Activated T-cell treated with anti-CD3 and anti-CD28 coated beads, Interleukin-2, amount 50 U/mL, for 24 hours (primary cell): ENCODE measurements around the gene GAGE12G.
"Not testable (repeated sequence)": the region's sequence is repeated elsewhere in the genome, so short reads cannot be mapped to it uniquely, and the experiment has no call there.

Experiments used
- DNase-seq: peaks from one replicate; pipeline ENCODE4 v3.0.0-alpha.2; 2020
- H3K27ac Mint-ChIP-seq: 2 replicates; pipeline ENCODE4 v1.8.0; 2020; ENCODE audit warnings: mild to moderate bottlenecking, mixed read lengths
- H3K27me3 Mint-ChIP-seq: 2 replicates; pipeline ENCODE4 v1.8.0; 2020; ENCODE audit warnings: mixed read lengths
- H3K36me3 Mint-ChIP-seq: 2 replicates; pipeline ENCODE4 v1.8.0; 2020; ENCODE audit warnings: low read depth, mixed read lengths
- H3K4me1 Mint-ChIP-seq: 2 replicates; pipeline ENCODE4 v1.8.0; 2020; ENCODE audit warnings: low read depth, mixed read lengths
- H3K4me3 Mint-ChIP-seq: 2 replicates; pipeline ENCODE4 v1.8.0; 2020; ENCODE audit warnings: mild to moderate bottlenecking, moderate library complexity, mixed read lengths
- H3K9me3 Mint-ChIP-seq: 2 replicates; pipeline ENCODE4 v1.8.0; 2020; ENCODE audit warnings: mixed read lengths

The GAGE12G gene, protein sequence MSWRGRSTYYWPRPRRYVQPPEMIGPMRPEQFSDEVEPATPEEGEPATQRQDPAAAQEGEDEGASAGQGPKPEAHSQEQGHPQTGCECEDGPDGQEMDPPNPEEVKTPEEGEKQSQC

GRCh38 chrX:49570100-49570499 is at the start of gene GAGE12G:
Gene GAGE12G (plus strand): TSS chrX:49570400. CDS start chrX:49571555, 1,155 bp downstream.
- H3K27me3 Mint-ChIP-seq, H3K9me3 Mint-ChIP-seq, DNase-seq, H3K4me3 Mint-ChIP-seq, H3K36me3 Mint-ChIP-seq, H3K4me1 Mint-ChIP-seq, H3K27ac Mint-ChIP-seq: not testable (repeated sequence)

GRCh38 chrX:49531877-49532276 is 38.3 kb upstream of the GAGE12G start, which contains the start of gene GAGE12C:
Gene GAGE12C (plus strand): TSS chrX:49532177. CDS start chrX:49533332, 1,155 bp downstream.
- H3K27me3 Mint-ChIP-seq, H3K4me1 Mint-ChIP-seq, H3K27ac Mint-ChIP-seq, H3K9me3 Mint-ChIP-seq, DNase-seq, H3K4me3 Mint-ChIP-seq, H3K36me3 Mint-ChIP-seq: not testable (repeated sequence)

- not testable (repeated sequence) for H3K4me3 Mint-ChIP-seq, DNase-seq, H3K27ac Mint-ChIP-seq, H3K9me3 Mint-ChIP-seq, H3K27me3 Mint-ChIP-seq, H3K4me1 Mint-ChIP-seq, H3K36me3 Mint-ChIP-seq
Observed at GRCh38 chrX:49541433-49541832, 28.8 kb upstream of the GAGE12G start, which contains the start of gene GAGE12D. Gene GAGE12D (plus strand): TSS chrX:49541733. CDS start chrX:49542888, 1,155 bp downstream.

- H3K27me3 Mint-ChIP-seq, DNase-seq, H3K27ac Mint-ChIP-seq, H3K9me3 Mint-ChIP-seq, H3K36me3 Mint-ChIP-seq, H3K4me1 Mint-ChIP-seq, H3K4me3 Mint-ChIP-seq: not testable (repeated sequence)
Observed at GRCh38 chrX:49550989-49551388, 19.2 kb upstream of the GAGE12G start, which contains the start of gene GAGE12E. Gene GAGE12E (plus strand): TSS chrX:49551289. CDS start chrX:49552444, 1,155 bp downstream.

DNA sequence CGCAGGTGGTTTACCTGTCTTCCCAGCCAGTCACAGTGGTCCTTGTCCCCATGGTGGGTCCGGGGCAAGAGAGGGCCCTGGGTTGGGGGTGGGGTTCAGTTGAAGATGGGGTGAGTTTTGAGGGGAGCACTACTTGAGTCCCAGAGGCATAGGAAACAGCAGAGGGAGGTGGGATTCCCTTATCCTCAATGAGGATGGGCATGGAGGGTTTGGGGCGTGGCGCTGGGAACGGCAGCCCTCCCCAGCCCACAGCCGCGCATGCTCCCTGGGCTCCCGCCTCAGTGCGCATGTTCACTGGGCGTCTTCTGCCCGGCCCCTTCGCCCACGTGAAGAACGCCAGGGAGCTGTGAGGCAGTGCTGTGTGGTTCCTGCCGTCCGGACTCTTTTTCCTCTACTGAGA is 9.7 kb upstream of the GAGE12G start, which contains the start of gene GAGE12F:
GAGE12F (plus strand) TSS at position 301 of the 400 bp plus-strand sequence. CDS start 1,155 bp downstream, outside the sequence.
- H3K36me3 Mint-ChIP-seq, H3K4me3 Mint-ChIP-seq, H3K27me3 Mint-ChIP-seq, DNase-seq, H3K9me3 Mint-ChIP-seq, H3K27ac Mint-ChIP-seq, H3K4me1 Mint-ChIP-seq: not testable (repeated sequence)

GRCh38 chrX:49568728-49569127 is 1.5 kb upstream of the GAGE12G start:
- H3K4me3 Mint-ChIP-seq, H3K9me3 Mint-ChIP-seq, H3K36me3 Mint-ChIP-seq, H3K27me3 Mint-ChIP-seq, H3K4me1 Mint-ChIP-seq, H3K27ac Mint-ChIP-seq: not testable (repeated sequence)
- DNase-seq, result peak; percentile 14

- not testable (repeated sequence) for DNase-seq, H3K4me1 Mint-ChIP-seq, H3K27ac Mint-ChIP-seq, H3K9me3 Mint-ChIP-seq, H3K4me3 Mint-ChIP-seq, H3K27me3 Mint-ChIP-seq, H3K36me3 Mint-ChIP-seq
Observed at GRCh38 chrX:49569152-49569551, 1.0 kb upstream of the GAGE12G start.

- H3K4me3 Mint-ChIP-seq, DNase-seq, H3K9me3 Mint-ChIP-seq, H3K4me1 Mint-ChIP-seq, H3K36me3 Mint-ChIP-seq, H3K27ac Mint-ChIP-seq, H3K27me3 Mint-ChIP-seq: not testable (repeated sequence)
Observed at GRCh38 chrX:49579649-49580048, 9.4 kb downstream of the GAGE12G start, which contains the start of gene GAGE12H. Gene GAGE12H (plus strand): TSS chrX:49579949. CDS start chrX:49581104, 1,155 bp downstream.

GRCh38 chrX:49589196-49589595 is 19.0 kb downstream of the GAGE12G start, which contains the start of gene GAGE2A:
Gene GAGE2A (plus strand): TSS chrX:49589496. CDS start chrX:49590651, 1,155 bp downstream.
- not testable (repeated sequence) for H3K27me3 Mint-ChIP-seq, H3K27ac Mint-ChIP-seq, H3K9me3 Mint-ChIP-seq, H3K4me3 Mint-ChIP-seq, H3K4me1 Mint-ChIP-seq, DNase-seq, H3K36me3 Mint-ChIP-seq

DNA sequence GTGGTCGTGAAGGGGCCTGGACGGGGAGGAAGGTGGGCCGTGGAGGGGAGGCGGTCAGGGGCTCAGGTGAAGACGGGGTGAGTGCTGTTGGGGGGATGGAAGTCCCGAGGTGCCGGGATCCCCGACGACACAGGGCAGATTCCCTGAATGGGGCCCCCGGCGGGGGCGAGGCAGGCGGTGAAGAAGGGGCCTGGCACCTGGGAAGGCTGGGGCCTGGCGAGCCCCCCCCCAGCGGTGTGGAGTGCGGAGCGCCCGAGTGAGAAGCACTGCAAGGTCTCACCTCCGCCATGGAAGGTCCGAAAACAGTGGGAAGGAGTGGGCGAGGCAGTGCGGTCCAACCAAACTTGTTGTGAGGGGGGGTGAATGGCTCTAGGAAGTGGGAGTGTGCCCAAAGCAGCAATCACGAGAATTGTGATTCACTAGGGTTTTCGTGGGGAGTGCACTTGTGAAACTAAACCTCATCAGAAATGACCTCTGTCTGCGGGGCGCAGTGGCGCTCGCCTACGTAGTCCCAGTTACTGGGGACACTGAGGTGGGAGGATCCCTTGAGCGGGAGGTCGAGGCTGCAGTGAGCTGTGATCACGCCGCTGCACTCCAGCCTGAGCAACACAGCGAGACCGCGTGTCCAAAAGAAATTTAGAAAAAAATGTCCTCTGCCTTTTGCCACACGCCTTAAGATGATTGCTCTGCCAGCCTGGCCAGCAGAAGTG is 19.7 kb downstream of the GAGE12G start:
- not testable (repeated sequence) for H3K9me3 Mint-ChIP-seq, H3K27me3 Mint-ChIP-seq, H3K4me1 Mint-ChIP-seq, H3K27ac Mint-ChIP-seq, H3K36me3 Mint-ChIP-seq, DNase-seq, H3K4me3 Mint-ChIP-seq

DNA sequence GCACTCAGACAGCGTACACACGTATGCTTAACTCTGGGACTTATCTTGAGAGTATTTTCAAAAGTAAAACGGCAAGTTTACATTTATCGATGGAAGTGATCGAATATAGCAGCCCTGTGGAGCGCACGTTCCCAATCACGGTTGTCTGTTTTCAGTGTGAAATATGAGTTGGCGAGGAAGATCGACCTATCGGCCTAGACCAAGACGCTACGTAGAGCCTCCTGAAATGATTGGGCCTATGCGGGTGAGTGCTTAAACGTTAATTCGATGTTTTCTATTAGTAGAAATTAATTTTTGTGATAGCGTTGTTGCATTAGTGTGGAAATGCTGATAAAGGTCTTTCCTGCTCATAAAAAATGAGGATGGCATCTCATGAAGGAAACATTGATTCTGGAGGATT is 20.3 kb downstream of the GAGE12G start:
- not testable (repeated sequence) for DNase-seq, H3K4me1 Mint-ChIP-seq, H3K9me3 Mint-ChIP-seq, H3K36me3 Mint-ChIP-seq, H3K27me3 Mint-ChIP-seq, H3K4me3 Mint-ChIP-seq, H3K27ac Mint-ChIP-seq

DNA sequence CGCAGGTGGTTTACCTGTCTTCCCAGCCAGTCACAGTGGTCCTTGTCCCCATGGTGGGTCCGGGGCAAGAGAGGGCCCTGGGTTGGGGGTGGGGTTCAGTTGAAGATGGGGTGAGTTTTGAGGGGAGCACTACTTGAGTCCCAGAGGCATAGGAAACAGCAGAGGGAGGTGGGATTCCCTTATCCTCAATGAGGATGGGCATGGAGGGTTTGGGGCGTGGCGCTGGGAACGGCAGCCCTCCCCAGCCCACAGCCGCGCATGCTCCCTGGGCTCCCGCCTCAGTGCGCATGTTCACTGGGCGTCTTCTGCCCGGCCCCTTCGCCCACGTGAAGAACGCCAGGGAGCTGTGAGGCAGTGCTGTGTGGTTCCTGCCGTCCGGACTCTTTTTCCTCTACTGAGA is 28.5 kb downstream of the GAGE12G start, which contains the start of gene GAGE1:
GAGE1 (plus strand) TSS at position 301 of the 400 bp plus-strand sequence. CDS start 1,155 bp downstream, outside the sequence.
- not testable (repeated sequence) for H3K27ac Mint-ChIP-seq, H3K27me3 Mint-ChIP-seq, H3K4me3 Mint-ChIP-seq, H3K36me3 Mint-ChIP-seq, DNase-seq, H3K4me1 Mint-ChIP-seq, H3K9me3 Mint-ChIP-seq

DNA sequence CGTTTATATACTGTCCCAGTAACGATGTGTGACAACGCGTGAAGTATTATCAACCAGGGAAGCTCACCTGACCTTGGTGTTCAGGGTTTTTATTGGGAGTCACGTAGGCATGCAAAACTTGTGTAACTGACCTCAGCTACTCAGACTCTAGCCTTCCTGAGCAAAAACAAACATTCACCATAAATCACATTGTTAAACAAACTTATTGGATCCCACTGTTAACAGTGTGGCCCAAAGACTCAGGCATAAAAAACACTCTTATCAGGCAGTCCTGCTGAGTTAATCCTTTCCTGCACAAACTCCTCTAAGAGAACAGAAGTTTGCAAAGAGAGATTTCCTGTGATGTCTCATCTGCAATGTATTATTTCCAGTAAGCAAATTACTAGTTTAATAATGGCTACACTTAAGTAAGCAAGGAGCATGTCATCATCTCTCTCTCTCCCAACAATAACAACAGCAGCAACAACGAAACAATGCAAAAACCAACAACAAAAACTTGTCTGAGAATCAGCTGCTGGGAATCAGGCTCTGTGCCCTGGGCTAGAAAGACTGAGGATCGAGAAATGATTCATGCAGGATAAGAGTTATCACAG is 40.6 kb downstream of the GAGE12G start:
- H3K27ac Mint-ChIP-seq, result no peak overlapping the region
- no peaks in the 10 kb centered on the region for H3K9me3 Mint-ChIP-seq
- H3K36me3 Mint-ChIP-seq, result no peaks in the 10 kb centered on the region
- H3K27me3 Mint-ChIP-seq, result peaks cover 41% of the 10 kb centered on the region
- no peaks in the 10 kb centered on the region for H3K4me1 Mint-ChIP-seq
- no peak for DNase-seq
- H3K4me3 Mint-ChIP-seq, result no peak overlapping the region

DNA sequence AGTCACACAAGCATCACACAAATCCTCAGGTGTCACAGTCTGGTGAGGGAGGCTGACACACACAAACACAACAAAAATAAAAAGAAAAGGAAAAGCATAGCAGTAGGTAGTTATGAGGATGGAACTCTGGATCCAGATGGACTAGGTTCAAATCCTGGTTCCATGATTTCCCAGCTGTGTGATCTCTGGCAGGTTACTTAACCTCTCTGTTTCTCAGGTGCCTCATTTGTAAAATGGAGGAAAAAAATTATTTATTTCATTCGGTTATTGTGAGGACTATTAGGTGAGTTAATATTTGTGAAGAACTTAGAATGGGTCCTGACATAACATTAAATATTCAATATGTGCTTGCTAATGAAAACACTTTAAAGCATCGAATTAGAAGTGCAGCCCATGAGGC is 48.4 kb downstream of the GAGE12G start:
- Mint-ChIP-seq H3K36me3 (no peaks in the 10 kb centered on the region), H3K27me3 (peaks cover 23% of the 10 kb centered on the region), H3K4me1 (no peaks in the 10 kb centered on the region), H3K27ac (no peak overlapping the region), H3K9me3 (no peaks in the 10 kb centered on the region), H3K4me3 (no peak overlapping the region)
- DNase-seq, result no peak
